Ishikawa (cell line): Measurements from ENCODE around the gene RTCA.

Experiments used
- CREB1 ChIP-seq: IDR thresholded peaks from 2 replicates; pipeline ENCODE4 v1.6.1; 2012; ENCODE audit warnings: low read depth
- NFIC ChIP-seq: IDR thresholded peaks from 2 replicates; pipeline ENCODE4 v1.6.1; 2012
- TCF12 ChIP-seq: IDR thresholded peaks from 2 replicates; pipeline ENCODE4 v1.6.1; 2012; ENCODE audit warnings: low read depth

GRCh38 chr1:100279954-100280682, 14.1 kb downstream of the RTCA start:
- TF ChIP-seq TCF12 (no peak), CREB1 (no peak), NFIC (no peak)
